GM12872 (cell line): ENCODE measurements around the gene ANKIB1.

ENCODE experiments used
- CTCF ChIP-seq: IDR thresholded peaks from 3 replicates; pipeline ENCODE4 v1.5.1; 2011; ENCODE audit warnings: low read depth, mild to moderate bottlenecking, low read length, moderate library complexity; ENCODE audit not compliant: insufficient read depth

The ANKIB1 gene

GRCh38 chr7:92292981-92293380, 47.2 kb downstream of the ANKIB1 start:
- no peak for TF ChIP-seq CTCF

GRCh38 chr7:92293896-92294590, 48.3 kb downstream of the ANKIB1 start:
- no peak for TF ChIP-seq CTCF

GRCh38 chr7:92295391-92295790, 49.6 kb downstream of the ANKIB1 start:
- no peak for TF ChIP-seq CTCF

GRCh38 chr7:92296235-92296634, 50.5 kb downstream of the ANKIB1 start:
- no peak for TF ChIP-seq CTCF

- no peak for TF ChIP-seq CTCF
Measured at GRCh38 chr7:92296880-92297445, 51.2 kb downstream of the ANKIB1 start.

GRCh38 chr7:92297736-92298135, 52.0 kb downstream of the ANKIB1 start:
- TF ChIP-seq CTCF, result no peak

- no peak for TF ChIP-seq CTCF
Measured at GRCh38 chr7:92303761-92304160, 58.0 kb downstream of the ANKIB1 start.
